NT2/D1 (cell line): ENCODE data around the gene ZNF334.

Experiments used
- SUZ12 ChIP-seq: IDR thresholded peaks from 2 replicates; pipeline ENCODE4 v1.6.1; 2011; ENCODE audit not compliant: insufficient read length, insufficient read depth; ENCODE audit errors: extremely low read depth
- YY1 ChIP-seq: IDR thresholded peaks from 2 replicates; pipeline ENCODE4 v1.6.1; 2011; ENCODE audit not compliant: insufficient read length, insufficient read depth
- ZNF274 ChIP-seq: IDR thresholded peaks from 2 replicates; pipeline ENCODE4 v1.6.1; 2011; ENCODE audit warnings: mild to moderate bottlenecking, low read depth, low read length

DNA sequence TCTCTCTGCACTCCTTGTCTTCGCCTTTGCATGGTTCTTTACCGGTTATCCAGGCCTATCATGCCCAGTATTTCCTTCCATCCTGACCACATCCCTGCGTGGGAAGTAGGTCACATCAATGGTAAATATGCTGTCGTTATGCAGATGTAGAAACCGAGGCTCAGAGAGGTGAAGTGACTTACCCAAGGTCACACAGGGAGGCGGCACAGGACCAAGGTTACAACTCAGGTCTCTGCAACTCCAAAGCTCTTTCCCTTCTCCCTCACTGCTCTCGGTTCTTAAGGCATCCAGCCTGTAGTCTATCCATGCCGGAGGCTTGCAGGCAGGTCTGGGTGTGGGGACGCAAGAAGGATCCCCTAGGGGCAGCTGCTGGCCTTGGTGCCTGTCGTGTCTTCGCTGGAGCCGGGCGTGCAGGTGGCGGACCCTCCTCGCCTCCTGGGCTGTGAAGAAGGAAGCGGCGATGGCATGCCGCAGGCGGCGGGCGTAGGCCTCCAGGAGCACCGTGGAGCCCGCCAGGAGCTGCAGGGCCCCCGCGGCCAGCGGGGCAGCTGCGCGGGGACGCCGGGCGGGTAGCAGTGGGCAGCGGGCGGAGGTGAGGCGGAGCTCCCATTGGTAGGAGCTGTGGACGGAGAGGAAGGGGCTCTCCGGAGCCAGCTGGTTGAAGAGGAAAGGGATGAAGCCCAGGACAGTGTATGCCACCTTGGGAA is 28.0 kb upstream of the ZNF334 start:
- no peak for TF ChIP-seq ZNF274
- no peak for TF ChIP-seq SUZ12
- no peak for TF ChIP-seq YY1
